GM12878 (cell line): Measurements from ENCODE around the gene CCN5. TPM values are rescaled to one million over a fixed set of nuclear protein-coding genes. Genes with fewer than 3 reads are reported as not detected.

ENCODE experiments used
- ATAC-seq: fragments of 200-7000 bp; cut with Tn5 transposase; 3 replicates; pipeline ENCODE4 v1.9.1; 2020; ENCODE audit warnings: mild to moderate bottlenecking, moderate library complexity
- BruUV-seq: library from RNA; stranded (reverse); fragments of 400-500 nt; replicated peaks from 2 replicates; lab custom pipeline; 2021; lab: Mats Ljungman, UMichigan
- CTCF ChIA-PET: fragments of 300-600 bp; sonication (Branson Sonifier 250); formaldehyde crosslinking; extraction: SDS; loops from one replicate; lab custom pipeline; 2021; ENCODE audit warnings: inconsistent platforms; lab: Yijun Ruan, JAX
- POLR2A ChIA-PET: fragments of 350-600 bp; formaldehyde crosslinking; extraction: SDS; loops from one replicate; lab custom pipeline; 2021; ENCODE audit warnings: inconsistent platforms; lab: Charles Lee
- RAD21 ChIA-PET: fragments of 300-600 bp; sonication (Branson Sonifier 250); formaldehyde crosslinking; loops from one replicate; lab custom pipeline; 2023; ENCODE audit warnings: antibody characterized with exemption; ENCODE audit not compliant: unreplicated experiment; lab: Charles Lee
- SMC1A ChIA-PET: fragments of 300-600 bp; sonication (Branson Sonifier 250); formaldehyde crosslinking; loops from one replicate; lab custom pipeline; 2023; ENCODE audit not compliant: unreplicated experiment, uncharacterized antibody; lab: Charles Lee
- DNase-seq: peaks from one replicate; pipeline ENCODE4 v3.0.0-alpha.2; 2011; ENCODE audit warnings: low read depth, low spot score
- FAIRE-seq: peaks from 3 replicates; lab custom pipeline; 2011; peaks lifted over from hg19 to GRCh38; lab: Jason Lieb, UNC
- H2AFZ ChIP-seq: 2 replicates; pipeline ENCODE4 v1.6.0; 2011; ENCODE audit warnings: low read depth, low read length, control low read depth; ENCODE audit not compliant: control insufficient read depth
- H3K27ac ChIP-seq: 2 replicates; pipeline ENCODE4 v1.5.1; 2011; ENCODE audit warnings: control low read depth; ENCODE audit not compliant: control insufficient read depth, insufficient read depth
- H3K27me3 ChIP-seq, 2 experiments: replicated peaks in 1 of 2; 2 replicates each; pipeline versions ENCODE4 v1.6.0 to v1.6.1; 2011; ENCODE audit warnings: low read length in 1 of 2; ENCODE audit not compliant: control insufficient read depth in 2 of 2, insufficient read depth in 2 of 2
- H3K36me3 ChIP-seq, 2 experiments: 2 replicates each; pipeline ENCODE4 v1.5.1; 2011; ENCODE audit warnings: low read length in 1 of 2; ENCODE audit not compliant: control insufficient read depth in 2 of 2, insufficient read depth in 2 of 2
- H3K4me1 ChIP-seq: 2 replicates; pipeline ENCODE4 v1.6.1; 2011; ENCODE audit warnings: mild to moderate bottlenecking, low read length, moderate library complexity, mixed read lengths; ENCODE audit not compliant: control insufficient read depth, insufficient read depth
- H3K4me2 ChIP-seq: 2 replicates; pipeline ENCODE4 v1.6.0; 2011; ENCODE audit warnings: control low read depth; ENCODE audit not compliant: control insufficient read depth, insufficient read depth
- H3K4me3 ChIP-seq: fragments of 200-600 bp; sonication (generic); 2 replicates; pipeline ENCODE4 v1.5.1; 2016
- H3K79me2 ChIP-seq: 2 replicates; pipeline ENCODE4 v1.6.0; 2011; ENCODE audit warnings: low read length; ENCODE audit not compliant: control insufficient read depth, insufficient read depth
- H3K9ac ChIP-seq: 2 replicates; pipeline ENCODE4 v1.8.0; 2011; ENCODE audit warnings: low read length, control low read depth, mixed read lengths; ENCODE audit not compliant: control insufficient read depth, insufficient read depth
- H3K9me3 ChIP-seq: replicated peaks from 3 replicates; pipeline ENCODE4 v1.5.1; 2011; ENCODE audit warnings: mild to moderate bottlenecking, low read length; ENCODE audit not compliant: control insufficient read depth, insufficient read depth
- H4K20me1 ChIP-seq: 2 replicates; pipeline ENCODE4 v1.6.0; 2011; ENCODE audit not compliant: control insufficient read depth, insufficient read depth
- CREM ChIP-seq: IDR thresholded peaks from 2 replicates; pipeline ENCODE4 v1.6.1; 2014; ENCODE audit warnings: antibody characterized with exemption, low read depth
- MEF2B ChIP-seq: fragments of 450-650 bp; IDR thresholded peaks from 2 replicates; pipeline ENCODE4 v1.6.1; 2018; ENCODE audit warnings: mild to moderate bottlenecking, moderate library complexity; ENCODE audit not compliant: partially characterized antibody, poor library complexity, severe bottlenecking
- MTA2 ChIP-seq: fragments of 450-650 bp; IDR thresholded peaks from 2 replicates; pipeline ENCODE4 v1.6.1; 2016; ENCODE audit warnings: low read depth, mild to moderate bottlenecking, moderate library complexity
- NBN ChIP-seq: fragments of 450-650 bp; IDR thresholded peaks from 2 replicates; pipeline ENCODE4 v1.6.1; 2016
- SIX5 ChIP-seq: IDR thresholded peaks from 2 replicates; pipeline ENCODE4 v1.6.1; 2011; ENCODE audit warnings: mild to moderate bottlenecking, low read depth, low read length, moderate library complexity; ENCODE audit not compliant: severe bottlenecking
- SPI1 ChIP-seq: IDR thresholded peaks from 2 replicates; pipeline ENCODE4 v1.6.1; 2011; ENCODE audit warnings: low read depth, mild to moderate bottlenecking, low read length, moderate library complexity, borderline replicate concordance; ENCODE audit not compliant: insufficient read depth
- ZNF24 ChIP-seq: fragments of 450-650 bp; IDR thresholded peaks from 2 replicates; pipeline ENCODE4 v1.6.1; 2017; ENCODE audit warnings: antibody characterized with exemption, mild to moderate bottlenecking
- WGBS: methylation state at CpG from one replicate; pipeline ENCODE4 v1.1.6; 2016; ENCODE audit warnings: low lambda C conversion rate; ENCODE audit not compliant: insufficient replicate concordance, insufficient coverage; ENCODE audit errors: missing lambda C conversion rate; 5-methylcytosine and 5-hydroxymethylcytosine counted together
- in situ Hi-C: fragments of 300-500 bp; cut with MboI; formaldehyde crosslinking; loops from 9 replicates; pipeline ENCODE4 v1.14.3; 2018; ENCODE audit warnings: mixed read lengths
- intact Hi-C: fragments of 100-400 bp; cut with micrococcal nuclease; formaldehyde crosslinking; loops from one replicate; pipeline ENCODE4 v1.14.2; 2022; ENCODE audit not compliant: unreplicated experiment
- polyA plus RNA-seq, 11 experiments: library from polyadenylated mRNA; depleted of rRNA in 4 of 11; unstranded in 6 of 11; stranded (reverse) in 5 of 11; fragments of >200 nt; fragmentation: Nextera tagmentation in 4 of 11; fragmentation: Illumina TruSeq in 1 of 11; extraction: Ambion mirVana in 4 of 11; extraction: Trizol in 1 of 11; gene quantifications; 1 replicate in 1 of 11; 2 replicates in 10 of 11; pipeline versions ENCODE4 v1.2.1 to v1.2.3, GENCODE V29; 2011 to 2016; ENCODE audit warnings: inconsistent platforms in 2 of 11, missing spikeins in 2 of 11, low read depth in 1 of 11
- total RNA-seq, 4 experiments: library from RNA; depleted of rRNA in 3 of 4; stranded (reverse); fragments of >200 nt in 3 of 4; fragmentation: Illumina TruSeq in 1 of 4; extraction: Trizol in 1 of 4; gene quantifications; 2 replicates each; pipeline versions ENCODE4 v1.2.1 to v1.2.3, GENCODE V29; 2013 to 2021
- TF ChIP-seq, protein P1 (sequence below), 3 experiments: IDR thresholded peaks in 2 of 3; conservative IDR thresholded peaks in 1 of 3; 2 replicates each; pipeline ENCODE4 v1.5.1; 2011; ENCODE audit warnings: low read depth in 3 of 3, low read length in 3 of 3, mild to moderate bottlenecking in 3 of 3, control low read depth in 2 of 3, moderate library complexity in 2 of 3, inconsistent platforms in 1 of 3, mixed read lengths in 1 of 3; ENCODE audit not compliant: control insufficient read depth in 2 of 3, insufficient read depth in 1 of 3; ENCODE audit errors: extremely low read depth in 1 of 3

The CCN5 gene
- total and polyA plus RNA-seq, 10 of the 15 experiments (the other 5 are each of a cell fraction or from before 2014, with no cell fraction given): 0.14 to 0.15 TPM; not detected in 8

DNA sequence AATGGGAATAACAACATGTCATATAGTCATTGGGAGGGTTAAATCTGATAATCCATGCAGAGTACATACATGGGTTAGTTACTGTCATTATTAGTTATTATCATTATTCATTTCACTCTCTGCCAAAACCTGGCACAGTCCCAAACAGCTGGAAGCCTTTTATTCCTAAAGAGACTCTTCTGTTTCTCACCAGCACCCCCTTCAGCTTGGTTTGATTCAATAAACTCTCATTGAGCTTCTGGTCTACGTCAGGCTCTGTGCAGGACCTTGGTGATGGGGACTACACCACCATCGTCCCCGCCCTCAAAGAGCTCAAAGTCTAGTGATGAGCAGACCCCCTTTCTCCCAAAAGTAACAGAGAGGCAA is 32.8 kb downstream of the CCN5 start:
- in situ Hi-C loops: loop anchor here (10.0 kb wide), 1 partner anchor 117 kb away; no protein-coding TSS in a partner anchor
- peaks cover 13 to 16% of the 10 kb centered on the region in 2 experiments for H3K27me3 ChIP-seq
- H3K9ac ChIP-seq: no peak overlapping the region
- ChIA-PET RAD21 (interaction anchor here (0.7 to 1.5 kb wide), 3 partner anchors 62 to 119 kb away, joined by 3 to 6 read pairs (median 4); no protein-coding TSS in a partner anchor), SMC1A (interaction anchor here (0.9 to 2.1 kb wide), 5 partner anchors 10 to 122 kb away, joined by 3 to 13 read pairs (median 5); no protein-coding TSS in a partner anchor), POLR2A (interaction anchor here (0.6 to 0.7 kb wide), 2 partner anchors 37 to 66 kb away, joined by 3 to 4 read pairs; no protein-coding TSS in a partner anchor), CTCF (interaction anchor here (0.7 to 2.2 kb wide), 22 partner anchors 9 to 452 kb away, joined by 3 to 27 read pairs (median 4); partner anchors contain the start of gene YWHAB)
- H3K4me2 ChIP-seq: no peak overlapping the region
- ATAC-seq (no peak), DNase-seq (no peak), FAIRE-seq (no peak)
- no peaks in the 10 kb centered on the region for H3K4me1 ChIP-seq
- H3K9me3 ChIP-seq: no peaks in the 10 kb centered on the region
- WGBS: 69% methylated on average over 3 of the region's 3 CpGs
- no TSS peak for BruUV-seq
- no peaks in the 10 kb centered on the region for H3K79me2 ChIP-seq
- no peaks in the 10 kb centered on the region; the same call in 1 of the 2 replicates for H4K20me1 ChIP-seq
- no peak overlapping the region for H3K27ac ChIP-seq
- no peak overlapping the region for H2AFZ ChIP-seq
- no peak overlapping the region for H3K4me3 ChIP-seq
- no peaks in the 10 kb centered on the region for H3K36me3 ChIP-seq
- TF ChIP-seq MEF2B: no peak
- no peak for TF ChIP-seq MTA2
- TF ChIP-seq SIX5: no peak
- intact Hi-C loops: no loop called here

DNA sequence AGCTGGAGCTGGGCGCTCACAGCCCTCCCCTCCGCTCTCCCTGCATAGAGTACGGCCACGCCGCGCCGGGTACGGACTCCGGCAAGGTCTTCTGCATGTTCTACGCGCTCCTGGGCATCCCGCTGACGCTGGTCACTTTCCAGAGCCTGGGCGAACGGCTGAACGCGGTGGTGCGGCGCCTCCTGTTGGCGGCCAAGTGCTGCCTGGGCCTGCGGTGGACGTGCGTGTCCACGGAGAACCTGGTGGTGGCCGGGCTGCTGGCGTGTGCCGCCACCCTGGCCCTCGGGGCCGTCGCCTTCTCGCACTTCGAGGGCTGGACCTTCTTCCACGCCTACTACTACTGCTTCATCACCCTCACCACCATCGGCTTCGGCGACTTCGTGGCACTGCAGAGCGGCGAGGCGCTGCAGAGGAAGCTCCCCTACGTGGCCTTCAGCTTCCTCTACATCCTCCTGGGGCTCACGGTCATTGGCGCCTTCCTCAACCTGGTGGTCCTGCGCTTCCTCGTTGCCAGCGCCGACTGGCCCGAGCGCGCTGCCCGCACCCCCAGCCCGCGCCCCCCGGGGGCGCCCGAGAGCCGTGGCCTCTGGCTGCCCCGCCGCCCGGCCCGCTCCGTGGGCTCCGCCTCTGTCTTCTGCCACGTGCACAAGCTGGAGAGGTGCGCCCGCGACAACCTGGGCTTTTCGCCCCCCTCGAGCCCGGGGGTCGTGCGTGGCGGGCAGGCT is 35.1 kb downstream of the CCN5 start:
- ChIA-PET RAD21 (no interaction called here), CTCF (interaction anchor here (0.7 to 1.3 kb wide), 4 partner anchors 12 to 116 kb away, joined by 3 to 5 read pairs (median 4); no protein-coding TSS in a partner anchor), SMC1A (interaction anchor here (0.8 kb wide), 1 partner anchor 117 kb away, joined by 3 read pairs; no protein-coding TSS in a partner anchor), POLR2A (no interaction called here)
- intact Hi-C loops: no loop called here
- Histone ChIP-seq H3K4me3 (no peak overlapping the region), H3K79me2 (no peaks in the 10 kb centered on the region), H3K9ac (no peak overlapping the region), H3K9me3 (no peaks in the 10 kb centered on the region), H4K20me1 (no peaks in the 10 kb centered on the region; the same call in 1 of the 2 replicates), H3K36me3 (no peaks in the 10 kb centered on the region), H3K4me2 (no peak overlapping the region), H3K27ac (no peak overlapping the region), H2AFZ (no peak overlapping the region), H3K4me1 (no peaks in the 10 kb centered on the region), H3K27me3 (peaks cover 11 to 12% of the 10 kb centered on the region in 2 experiments)
- WGBS: 51% methylated on average over 46 of the region's 73 CpGs
- DNase-seq: no peak
- ATAC-seq: peak; percentile 29; the same call in 1 of the 3 replicates
- in situ Hi-C loops: no loop called here
- BruUV-seq: no TSS peak
- no peak for FAIRE-seq
- TF ChIP-seq, protein P1, sequence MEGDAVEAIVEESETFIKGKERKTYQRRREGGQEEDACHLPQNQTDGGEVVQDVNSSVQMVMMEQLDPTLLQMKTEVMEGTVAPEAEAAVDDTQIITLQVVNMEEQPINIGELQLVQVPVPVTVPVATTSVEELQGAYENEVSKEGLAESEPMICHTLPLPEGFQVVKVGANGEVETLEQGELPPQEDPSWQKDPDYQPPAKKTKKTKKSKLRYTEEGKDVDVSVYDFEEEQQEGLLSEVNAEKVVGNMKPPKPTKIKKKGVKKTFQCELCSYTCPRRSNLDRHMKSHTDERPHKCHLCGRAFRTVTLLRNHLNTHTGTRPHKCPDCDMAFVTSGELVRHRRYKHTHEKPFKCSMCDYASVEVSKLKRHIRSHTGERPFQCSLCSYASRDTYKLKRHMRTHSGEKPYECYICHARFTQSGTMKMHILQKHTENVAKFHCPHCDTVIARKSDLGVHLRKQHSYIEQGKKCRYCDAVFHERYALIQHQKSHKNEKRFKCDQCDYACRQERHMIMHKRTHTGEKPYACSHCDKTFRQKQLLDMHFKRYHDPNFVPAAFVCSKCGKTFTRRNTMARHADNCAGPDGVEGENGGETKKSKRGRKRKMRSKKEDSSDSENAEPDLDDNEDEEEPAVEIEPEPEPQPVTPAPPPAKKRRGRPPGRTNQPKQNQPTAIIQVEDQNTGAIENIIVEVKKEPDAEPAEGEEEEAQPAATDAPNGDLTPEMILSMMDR (IDR thresholded peaks at IDR 0.05 in 2 of 3, conservative IDR thresholded peaks at IDR 0.05 in 1 of 3; ENCODE audit: control insufficient read depth in 2 of 3, extremely low read depth in 1 of 3, insufficient read depth in 1 of 3, low read depth in 3 of 3, low read length in 3 of 3): peak in 1 of 3 experiments; percentile 3; a peak in 1 of 6 replicates
- TF ChIP-seq SPI1: no peak
- no peak for TF ChIP-seq CREM
- no peak for TF ChIP-seq ZNF24
- no peak for TF ChIP-seq NBN
